Panc1 (cell line): ENCODE results near the gene MAST3. TPM values are rescaled to one million over a fixed set of nuclear protein-coding genes. Genes with fewer than 3 reads are reported as not detected.

Experiments used
- ATAC-seq: fragments of 200-7000 bp; cut with Tn5 transposase; 2 replicates; pipeline ENCODE4 v1.9.1; 2020; ENCODE audit warnings: mild to moderate bottlenecking, moderate library complexity
- BruUV-seq: library from RNA; stranded (reverse); fragments of 400-500 nt; replicated peaks from 2 replicates; lab custom pipeline; 2021; lab: Mats Ljungman, UMichigan
- CTCF ChIA-PET: fragments of 300-600 bp; sonication (Branson Sonifier 250); formaldehyde crosslinking; loops from one replicate; lab custom pipeline; 2022; ENCODE audit warnings: antibody characterized with exemption; lab: Charles Lee
- POLR2A ChIA-PET: fragments of 300-600 bp; sonication (Branson Sonifier 250); formaldehyde crosslinking; loops from one replicate; lab custom pipeline; 2022; ENCODE audit warnings: antibody characterized with exemption; lab: Charles Lee
- DNase-seq: peaks from one replicate; pipeline ENCODE4 v3.0.0-alpha.2; 2010; ENCODE audit warnings: low read depth, low spot score
- H3K27ac ChIP-seq: 2 replicates; pipeline ENCODE4 v1.5.1; 2011; ENCODE audit warnings: mild to moderate bottlenecking, low read length, inconsistent platforms
- H3K27me3 ChIP-seq: fragments of 200-500 bp; sonication (Bioruptor generic); 2 replicates; pipeline ENCODE4 v1.6.0; 2014; ENCODE audit warnings: low read length, inconsistent platforms; ENCODE audit not compliant: control insufficient read depth, insufficient read depth
- H3K36me3 ChIP-seq: fragments of 200-500 bp; sonication (Bioruptor generic); 2 replicates; pipeline ENCODE4 v1.5.1; 2014; ENCODE audit warnings: inconsistent platforms, mild to moderate bottlenecking, low read length, moderate library complexity; ENCODE audit not compliant: control insufficient read depth, insufficient read depth
- H3K4me1 ChIP-seq: 2 replicates; pipeline ENCODE4 v1.5.1; 2011; ENCODE audit warnings: inconsistent platforms, mild to moderate bottlenecking, low read length, moderate library complexity; ENCODE audit not compliant: control insufficient read depth, insufficient read depth
- H3K4me3 ChIP-seq, 2 experiments: 2 replicates each; pipeline ENCODE4 v1.5.1; 2011 to 2012; ENCODE audit warnings: low read depth in 2 of 2, low read length in 2 of 2, mild to moderate bottlenecking in 2 of 2, inconsistent platforms in 1 of 2, moderate library complexity in 1 of 2
- H3K9me3 ChIP-seq: fragments of 200-500 bp; sonication (Bioruptor generic); 2 replicates; pipeline ENCODE4 v1.5.1; 2014; ENCODE audit warnings: low read depth, mild to moderate bottlenecking, inconsistent platforms, low read length, moderate library complexity; ENCODE audit not compliant: control insufficient read depth, insufficient read depth
- CTCF ChIP-seq: fragments of 450-650 bp; IDR thresholded peaks from 2 replicates; pipeline ENCODE4 v1.5.1; 2017; ENCODE audit warnings: mild to moderate bottlenecking
- POLR2AphosphoS5 ChIP-seq: IDR thresholded peaks from 2 replicates; pipeline ENCODE4 v1.6.1; 2012; ENCODE audit warnings: mild to moderate bottlenecking, low read depth, low read length, moderate library complexity
- REST ChIP-seq, 2 experiments: IDR thresholded peaks; 2 replicates each; pipeline ENCODE4 v1.6.1; 2011 to 2012; ENCODE audit warnings: low read depth in 2 of 2, control low read depth in 1 of 2, low read length in 1 of 2, mild to moderate bottlenecking in 1 of 2, moderate library complexity in 1 of 2; ENCODE audit not compliant: insufficient read depth in 1 of 2
- SIN3A ChIP-seq: IDR thresholded peaks from 2 replicates; pipeline ENCODE4 v1.6.1; 2012; ENCODE audit warnings: low read depth, mild to moderate bottlenecking, low read length, moderate library complexity, borderline replicate concordance; ENCODE audit not compliant: insufficient read depth
- TCF7L2 ChIP-seq: IDR thresholded peaks from 2 replicates; pipeline ENCODE4 v1.6.1; 2011; ENCODE audit warnings: mild to moderate bottlenecking, low read depth, low read length, inconsistent platforms
- in situ Hi-C: cut with HindIII; loops from 2 replicates; pipeline ENCODE4 v1.10.0; 2016; ENCODE audit warnings: low sequenced_read_pairs, low pct_unique_long_range_greater_than_20kb
- intact Hi-C: fragments of 100-400 bp; cut with micrococcal nuclease; formaldehyde crosslinking; loops from one replicate; pipeline ENCODE4 v1.10.0; 2022; ENCODE audit not compliant: unreplicated experiment
- total RNA-seq: library from RNA; stranded (reverse); gene quantifications from one replicate; pipeline ENCODE4 v1.2.1, GENCODE V29; 2021; ENCODE audit not compliant: unreplicated experiment

Gene MAST3
- total RNA-seq, 1 experiment from 2014 or later: 13.1 TPM

GRCh38 chr19:18114483-18114882 is 16.9 kb downstream of the MAST3 start:
- Histone ChIP-seq H3K27ac (no peak overlapping the region), H3K4me1 (peaks cover 12% of the 10 kb centered on the region), H3K27me3 (no peaks in the 10 kb centered on the region), H3K4me3 (no peak overlapping the region), H3K9me3 (no peaks in the 10 kb centered on the region), H3K36me3 (no peaks in the 10 kb centered on the region)
- TF ChIP-seq CTCF: no peak
- TF ChIP-seq REST (IDR thresholded peaks at IDR 0.05; ENCODE audit: insufficient read depth in 1 of 2, low read depth in 2 of 2, low read length in 1 of 2): no peak
- TF ChIP-seq TCF7L2: no peak
- TF ChIP-seq POLR2AphosphoS5: no peak
- TF ChIP-seq SIN3A: no peak
- DNase-seq: no peak
- BruUV-seq: no TSS peak
- intact Hi-C loops: loop anchor here (10.0 kb wide), 1 partner anchor 50 kb away; no protein-coding TSS in a partner anchor
- ATAC-seq: no peak
- in situ Hi-C loops: no loop called here
- POLR2A ChIA-PET: no interaction called here
- CTCF ChIA-PET: no interaction called here

GRCh38 chr19:18117364-18117691 is 19.8 kb downstream of the MAST3 start:
- Histone ChIP-seq H3K27me3 (no peaks in the 10 kb centered on the region), H3K36me3 (no peaks in the 10 kb centered on the region), H3K9me3 (no peaks in the 10 kb centered on the region), H3K4me3 (peak overlapping the region; percentile 37 to 50), H3K4me1 (peaks cover 10% of the 10 kb centered on the region), H3K27ac (peak overlapping the region; percentile 44; the same call in 1 of the 2 replicates)
- ATAC-seq: peak; percentile 40
- intact Hi-C loops: loop anchor here (10.0 kb wide), 1 partner anchor 47 kb away; no protein-coding TSS in a partner anchor
- CTCF ChIA-PET: interaction anchor here (0.5 kb wide), 1 partner anchor 66 kb away, joined by 5 read pairs; no protein-coding TSS in a partner anchor
- no peak for DNase-seq
- POLR2A ChIA-PET: interaction anchor here (0.5 kb wide), 1 partner anchor 241 kb away, joined by 5 read pairs; no protein-coding TSS in a partner anchor
- TF ChIP-seq POLR2AphosphoS5 (no peak), TCF7L2 (no peak), REST (IDR thresholded peaks at IDR 0.05; ENCODE audit: insufficient read depth in 1 of 2, low read depth in 2 of 2, low read length in 1 of 2) (no peak), SIN3A (no peak), CTCF (no peak)
- in situ Hi-C loops: no loop called here
- BruUV-seq: no TSS peak
